Fibroblast of villous mesenchyme (primary cell): ENCODE measurements around the gene MEOX2. TPM values are rescaled to one million over a fixed set of nuclear protein-coding genes. Genes with fewer than 3 reads are reported as not detected.

Experiments
- DNase-seq: peaks from one replicate; pipeline ENCODE4 v3.0.0-alpha.2; 2010; ENCODE audit warnings: low read depth
- H3K4me3 ChIP-seq: 2 replicates; pipeline ENCODE4 v1.5.1; 2011; ENCODE audit warnings: low read depth, mild to moderate bottlenecking, low read length
- CTCF ChIP-seq: IDR thresholded peaks from 2 replicates; pipeline ENCODE4 v1.5.1; 2012; ENCODE audit warnings: low read depth, mild to moderate bottlenecking, low read length; ENCODE audit not compliant: insufficient read depth
- total RNA-seq: library from RNA; depleted of rRNA; stranded (reverse); fragments of >200 nt; gene quantifications from 2 replicates; pipeline ENCODE4 v1.2.3, GENCODE V29; 2012

The MEOX2 gene
- total RNA-seq, 1 donor, result not detected

GRCh38 chr7:15606561-15606960 lies 79.9 kb downstream of the MEOX2 start:
- DNase-seq, result no peak
- TF ChIP-seq CTCF, result no peak
- H3K4me3 ChIP-seq, result no peak overlapping the region

DNA sequence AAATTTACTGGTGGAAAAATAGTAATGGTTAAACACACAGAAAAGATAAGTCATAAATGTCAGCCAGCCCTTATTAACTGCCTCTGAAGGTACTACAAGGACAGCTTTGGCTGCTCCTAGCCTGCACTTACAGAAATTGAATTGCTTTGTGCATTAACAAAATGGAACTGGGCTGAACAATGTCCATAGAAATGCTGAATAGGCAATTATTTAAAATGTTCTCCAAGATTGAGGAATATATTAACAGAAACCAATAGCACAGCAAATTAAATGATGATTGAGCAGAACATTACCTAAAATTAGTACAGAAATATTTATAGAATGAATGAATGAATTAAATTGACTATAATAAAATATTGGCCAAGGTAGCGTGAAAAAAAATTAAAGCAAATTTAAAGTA lies 82.3 kb downstream of the MEOX2 start:
- no peak for DNase-seq
- no peak overlapping the region for H3K4me3 ChIP-seq
- TF ChIP-seq CTCF, result no peak

DNA sequence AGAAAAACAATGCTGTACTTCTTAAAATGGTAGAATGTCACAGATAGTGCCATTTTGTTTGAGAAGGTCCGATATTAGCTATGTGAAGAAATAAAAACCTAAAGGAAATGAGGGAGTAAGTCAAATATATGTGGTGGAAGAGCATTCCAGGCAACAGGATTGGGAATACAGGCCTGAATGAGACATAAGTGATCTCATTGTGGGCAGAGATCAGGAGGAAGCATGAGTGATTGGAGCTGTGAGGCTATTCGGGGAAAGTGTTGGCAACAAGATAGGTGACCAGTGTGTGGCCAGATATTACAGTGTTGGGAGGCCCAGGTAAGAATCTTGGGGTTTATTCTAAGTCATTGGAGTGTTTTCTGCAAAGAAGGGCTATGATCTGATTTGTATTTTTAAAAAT lies 83.4 kb downstream of the MEOX2 start:
- TF ChIP-seq CTCF, result no peak
- H3K4me3 ChIP-seq, result no peak overlapping the region
- no peak for DNase-seq

- no peak for DNase-seq
Observed at GRCh38 chr7:15602236-15602635, 84.2 kb downstream of the MEOX2 start.

DNA sequence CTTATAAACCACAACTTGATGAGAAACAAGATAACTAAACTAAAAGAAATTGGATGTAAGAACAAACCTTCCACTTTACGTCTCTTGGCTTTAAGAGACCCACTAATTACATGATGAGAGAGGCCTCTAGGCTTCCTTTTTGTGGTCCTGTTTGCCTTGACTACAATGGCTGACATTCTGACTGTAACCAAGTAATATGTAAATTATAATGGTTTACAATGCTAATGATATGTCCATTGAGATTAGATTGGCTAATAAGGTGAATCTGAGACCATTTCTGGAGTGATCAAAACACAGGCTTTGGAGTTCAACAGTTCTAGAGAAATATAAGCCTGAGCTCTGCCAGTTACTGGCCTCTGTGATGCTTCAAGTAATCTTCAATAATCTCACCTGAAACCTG lies 85.3 kb downstream of the MEOX2 start:
- DNase-seq, result no peak
- TF ChIP-seq CTCF, result no peak
- no peak overlapping the region for H3K4me3 ChIP-seq

More at GRCh38 chr7:15602236-15602635, 84.2 kb downstream of the MEOX2 start:
- no peak overlapping the region for H3K4me3 ChIP-seq
- TF ChIP-seq CTCF, result no peak

GRCh38 chr7:15600298-15600697 lies 86.2 kb downstream of the MEOX2 start:
- DNase-seq, result no peak
- H3K4me3 ChIP-seq, result no peak overlapping the region
- TF ChIP-seq CTCF, result no peak

- no peak overlapping the region for H3K4me3 ChIP-seq
- TF ChIP-seq CTCF, result no peak
- no peak for DNase-seq
Observed at GRCh38 chr7:15594461-15594860, 92.0 kb downstream of the MEOX2 start.
